Central memory CD8-positive, alpha-beta T cell (primary cell): Measurements from ENCODE around the gene IL1B.

Experiments used
- ATAC-seq: fragments of 150-1000 bp; cut with Tn5 transposase; replicated peaks from 2 replicates; pipeline ENCODE4 v1.10.0; 2022; ENCODE audit warnings: mild to moderate bottlenecking, moderate FRiP score, moderate number of reproducible peaks; ENCODE audit not compliant: poor library complexity, severe bottlenecking; ENCODE audit errors: extremely low read depth
- DNase-seq, 2 donors: peaks; one replicate each; pipeline ENCODE4 v3.0.0; 2021; ENCODE audit warnings: low spot score in 2 of 2
- H3K27ac Mint-ChIP-seq: one replicate; pipeline ENCODE4 v1.8.0; 2022; ENCODE audit warnings: low read depth, mild to moderate bottlenecking, moderate library complexity, mixed read lengths
- H3K27me3 Mint-ChIP-seq: one replicate; pipeline ENCODE4 v1.8.0; 2022; ENCODE audit warnings: mixed read lengths
- H3K36me3 Mint-ChIP-seq: one replicate; pipeline ENCODE4 v1.8.0; 2022; ENCODE audit warnings: mild to moderate bottlenecking, moderate library complexity, mixed read lengths; ENCODE audit not compliant: insufficient read depth
- H3K4me1 Mint-ChIP-seq: one replicate; pipeline ENCODE4 v1.8.0; 2022; ENCODE audit warnings: mixed read lengths
- H3K4me3 Mint-ChIP-seq: one replicate; pipeline ENCODE4 v1.8.0; 2022; ENCODE audit warnings: mild to moderate bottlenecking, moderate library complexity, mixed read lengths
- H3K9me3 Mint-ChIP-seq: one replicate; pipeline ENCODE4 v1.8.0; 2022; ENCODE audit warnings: mixed read lengths

IL1B gene

DNA sequence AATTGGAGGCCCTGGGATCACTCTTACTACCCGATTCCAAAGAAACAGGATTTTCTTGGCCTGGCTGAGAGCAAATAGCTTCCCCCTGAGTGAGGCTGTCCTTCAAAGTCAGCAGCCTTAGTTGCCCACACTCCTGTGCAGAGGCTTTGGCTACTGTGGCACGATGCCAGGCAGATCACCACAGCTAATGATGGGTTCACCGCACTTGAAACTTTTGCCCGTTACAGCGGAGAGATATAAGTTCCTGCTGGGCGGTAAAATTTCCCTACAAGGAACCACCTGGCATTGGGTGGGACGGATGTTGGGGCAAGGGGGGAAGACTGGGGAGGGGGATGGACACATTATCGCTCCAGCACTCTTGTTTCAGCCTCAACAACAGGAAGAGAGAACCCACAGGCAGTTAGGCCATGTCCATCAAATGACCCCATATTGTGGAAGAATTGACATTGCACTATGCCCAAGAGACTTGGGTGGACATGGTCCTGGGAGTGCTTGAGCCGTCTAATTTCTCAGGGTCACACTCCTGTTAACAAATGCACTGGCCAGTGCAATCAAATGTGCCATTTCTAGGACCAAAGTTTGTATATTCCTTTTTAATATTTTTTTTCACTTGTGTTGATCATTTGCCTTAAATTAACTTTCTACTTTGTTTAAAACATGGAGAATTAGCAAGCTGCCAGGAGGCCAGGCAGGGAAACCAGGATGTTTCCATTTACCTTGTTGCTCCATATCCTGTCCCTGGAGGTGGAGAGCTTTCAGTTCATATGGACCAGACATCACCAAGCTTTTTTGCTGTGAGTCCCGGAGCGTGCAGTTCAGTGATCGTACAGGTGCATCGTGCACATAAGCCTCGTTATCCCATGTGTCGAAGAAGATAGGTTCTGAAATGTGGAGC, 4.4 kb downstream of the IL1B start:
- H3K27ac Mint-ChIP-seq, result no peak overlapping the region
- H3K36me3 Mint-ChIP-seq, result peaks cover 3% of the 10 kb centered on the region
- peaks cover 6% of the 10 kb centered on the region for H3K4me1 Mint-ChIP-seq
- H3K27me3 Mint-ChIP-seq, result peaks cover 18% of the 10 kb centered on the region
- no peak for DNase-seq
- no peaks in the 10 kb centered on the region for H3K9me3 Mint-ChIP-seq
- ATAC-seq, result no peak
- no peak overlapping the region for H3K4me3 Mint-ChIP-seq

- peaks cover 18% of the 10 kb centered on the region for H3K27me3 Mint-ChIP-seq
- no peaks in the 10 kb centered on the region for H3K9me3 Mint-ChIP-seq
- peaks cover 3% of the 10 kb centered on the region for H3K36me3 Mint-ChIP-seq
- peaks cover 6% of the 10 kb centered on the region for H3K4me1 Mint-ChIP-seq
- no peak overlapping the region for H3K27ac Mint-ChIP-seq
- ATAC-seq (no peak), DNase-seq (no peak)
- no peak overlapping the region for H3K4me3 Mint-ChIP-seq
Observed at GRCh38 chr2:112831513-112831845, 5.1 kb downstream of the IL1B start.

GRCh38 chr2:112830682-112831512, 5.7 kb downstream of the IL1B start:
- no peaks in the 10 kb centered on the region for H3K9me3 Mint-ChIP-seq
- H3K4me3 Mint-ChIP-seq, result no peak overlapping the region
- no peak overlapping the region for H3K27ac Mint-ChIP-seq
- H3K27me3 Mint-ChIP-seq, result peaks cover 18% of the 10 kb centered on the region
- H3K4me1 Mint-ChIP-seq, result peaks cover 6% of the 10 kb centered on the region
- DNase-seq (no peak), ATAC-seq (no peak)
- H3K36me3 Mint-ChIP-seq, result peaks cover 3% of the 10 kb centered on the region

GRCh38 chr2:112829961-112830681, 6.5 kb downstream of the IL1B start:
- DNase-seq (no peak), ATAC-seq (no peak)
- H3K27me3 Mint-ChIP-seq, result peaks cover 18% of the 10 kb centered on the region
- H3K36me3 Mint-ChIP-seq, result peaks cover 3% of the 10 kb centered on the region
- peaks cover 6% of the 10 kb centered on the region for H3K4me1 Mint-ChIP-seq
- H3K27ac Mint-ChIP-seq, result no peak overlapping the region
- no peak overlapping the region for H3K4me3 Mint-ChIP-seq
- no peaks in the 10 kb centered on the region for H3K9me3 Mint-ChIP-seq

DNA sequence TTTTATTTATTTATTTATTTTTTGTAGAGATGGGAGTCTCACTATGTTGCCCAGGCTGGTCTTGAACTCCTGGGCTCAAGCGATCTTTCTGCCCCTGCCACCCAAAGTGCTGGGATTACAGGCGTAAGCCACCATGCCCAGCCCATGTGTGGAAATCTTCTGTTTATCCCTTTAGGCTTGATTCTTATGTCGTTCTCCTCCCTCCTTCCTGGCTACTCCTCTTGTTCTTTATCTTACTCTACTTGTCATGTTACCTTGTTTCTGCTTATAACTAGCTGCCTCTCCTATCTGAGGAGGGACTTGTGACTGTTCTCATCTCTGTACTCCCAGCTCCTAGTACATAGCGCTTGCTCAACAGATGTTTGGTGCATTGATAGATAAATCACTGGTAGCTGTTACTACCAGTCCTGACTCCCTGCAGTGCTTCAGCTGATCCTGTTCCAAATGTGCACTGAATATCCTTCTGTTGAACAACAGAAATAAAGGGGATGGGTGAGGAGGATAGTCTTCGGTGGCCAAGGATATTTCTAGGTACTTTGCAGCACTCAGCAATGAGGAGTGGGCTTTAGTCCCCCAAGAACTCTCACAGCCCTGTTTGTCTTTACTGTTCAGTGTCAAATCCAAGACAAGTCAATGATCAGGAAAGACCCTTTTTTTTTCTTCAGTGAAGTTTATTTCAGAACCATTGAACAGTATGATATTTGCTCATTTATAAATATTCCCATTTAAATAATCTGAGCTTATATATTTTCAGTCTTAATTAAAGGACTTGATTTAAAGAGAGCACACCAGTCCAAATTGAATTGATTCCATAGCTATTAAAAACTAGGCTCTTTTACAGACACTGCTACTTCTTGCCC, 7.2 kb downstream of the IL1B start:
- ATAC-seq, result no peak
- no peak overlapping the region for H3K4me3 Mint-ChIP-seq
- no peak overlapping the region for H3K27ac Mint-ChIP-seq
- H3K27me3 Mint-ChIP-seq, result peaks cover 18% of the 10 kb centered on the region
- DNase-seq, result no peak
- H3K4me1 Mint-ChIP-seq, result peaks cover 6% of the 10 kb centered on the region
- peaks cover 3% of the 10 kb centered on the region for H3K36me3 Mint-ChIP-seq
- no peaks in the 10 kb centered on the region for H3K9me3 Mint-ChIP-seq

DNA sequence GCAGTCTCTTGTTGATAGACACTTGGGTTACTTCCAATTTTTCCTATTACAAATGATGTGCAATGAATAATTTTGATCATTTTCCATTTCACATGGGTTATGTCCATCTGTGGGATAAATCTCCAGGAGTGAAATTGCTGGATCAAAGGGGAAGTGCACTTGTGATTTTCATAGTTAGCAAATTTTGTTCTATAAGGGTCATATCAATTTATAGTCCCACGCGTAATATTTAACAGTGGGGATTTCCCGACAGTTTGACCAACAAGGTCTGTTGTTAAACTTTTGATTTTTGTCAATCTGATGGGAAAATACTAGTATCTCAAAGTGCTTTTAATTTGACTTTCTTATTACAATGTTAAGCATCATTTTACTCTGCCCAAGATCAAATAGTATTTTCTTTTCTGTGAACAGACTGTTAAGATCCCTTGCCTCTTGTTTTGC, 8.3 kb downstream of the IL1B start:
- Mint-ChIP-seq H3K4me3 (no peak overlapping the region), H3K36me3 (peaks cover 3% of the 10 kb centered on the region), H3K27me3 (peaks cover 18% of the 10 kb centered on the region), H3K4me1 (peaks cover 6% of the 10 kb centered on the region), H3K27ac (no peak overlapping the region), H3K9me3 (no peaks in the 10 kb centered on the region)
- ATAC-seq, result no peak
- DNase-seq, result no peak

DNA sequence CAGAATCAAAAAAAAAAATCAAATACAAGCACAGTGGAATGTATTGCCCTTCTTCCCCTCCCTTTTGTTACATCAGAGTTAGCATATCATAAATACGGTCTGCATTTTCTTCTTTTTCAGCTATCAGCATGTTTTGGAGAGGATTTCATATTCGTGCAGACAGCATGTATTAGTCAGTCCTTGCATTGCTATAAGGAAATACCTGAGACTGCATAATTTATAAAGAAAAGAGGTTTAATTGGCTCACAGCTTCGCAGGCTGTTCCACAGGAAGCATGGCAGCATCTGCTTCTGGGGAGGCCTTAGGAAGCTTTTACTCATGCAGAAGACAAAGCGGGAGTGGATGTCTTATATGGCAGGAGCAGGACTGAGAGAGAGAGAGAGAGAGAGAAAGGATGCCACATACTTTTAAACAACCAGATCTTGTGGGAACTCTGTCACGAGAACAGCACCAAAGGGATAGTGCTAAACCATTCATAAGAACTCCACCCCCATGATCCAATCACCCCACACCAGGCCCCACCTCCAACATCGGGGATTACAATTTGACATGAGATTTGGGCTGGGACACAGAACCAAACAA, 8.9 kb downstream of the IL1B start:
- no peak overlapping the region for H3K4me3 Mint-ChIP-seq
- H3K36me3 Mint-ChIP-seq, result peaks cover 3% of the 10 kb centered on the region
- no peak overlapping the region for H3K27ac Mint-ChIP-seq
- H3K4me1 Mint-ChIP-seq, result peaks cover 7% of the 10 kb centered on the region
- DNase-seq (no peak), ATAC-seq (no peak)
- H3K27me3 Mint-ChIP-seq, result peaks cover 18% of the 10 kb centered on the region
- H3K9me3 Mint-ChIP-seq, result no peaks in the 10 kb centered on the region

- Mint-ChIP-seq H3K27me3 (peaks cover 18% of the 10 kb centered on the region), H3K36me3 (peaks cover 3% of the 10 kb centered on the region), H3K4me3 (no peak overlapping the region), H3K9me3 (no peaks in the 10 kb centered on the region), H3K4me1 (peaks cover 14% of the 10 kb centered on the region), H3K27ac (no peak overlapping the region)
- no peak for ATAC-seq
- DNase-seq, result no peak
Observed at GRCh38 chr2:112827009-112827408, 9.6 kb downstream of the IL1B start.

GRCh38 chr2:112825706-112826105, 10.9 kb downstream of the IL1B start:
- no peak for DNase-seq
- peaks cover 3% of the 10 kb centered on the region for H3K36me3 Mint-ChIP-seq
- ATAC-seq, result no peak
- H3K4me1 Mint-ChIP-seq, result peaks cover 16% of the 10 kb centered on the region
- H3K27me3 Mint-ChIP-seq, result peaks cover 10% of the 10 kb centered on the region
- no peak overlapping the region for H3K27ac Mint-ChIP-seq
- H3K4me3 Mint-ChIP-seq, result no peak overlapping the region
- H3K9me3 Mint-ChIP-seq, result no peaks in the 10 kb centered on the region

DNA sequence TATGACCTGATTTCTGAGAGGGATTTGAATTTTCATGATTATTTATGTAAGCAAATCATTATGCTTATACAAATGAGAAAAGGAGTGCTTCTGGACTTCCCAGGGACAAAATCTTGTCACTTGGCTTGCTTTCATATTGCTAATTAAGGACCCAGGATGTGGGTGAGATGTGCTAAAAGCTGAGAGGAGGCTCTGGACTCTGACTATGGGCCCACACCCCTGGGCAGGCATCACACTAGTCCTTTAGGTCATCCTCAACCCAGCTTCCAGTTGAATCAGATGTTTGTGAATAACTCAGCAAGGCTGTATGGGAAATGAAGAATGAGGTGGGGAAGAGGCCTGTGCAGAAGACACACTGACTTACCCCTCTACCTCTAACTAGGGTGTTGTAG, 11.9 kb downstream of the IL1B start:
- DNase-seq (no peak), ATAC-seq (no peak)
- Mint-ChIP-seq H3K27ac (no peak overlapping the region), H3K4me3 (no peak overlapping the region), H3K36me3 (no peaks in the 10 kb centered on the region), H3K27me3 (peaks cover 10% of the 10 kb centered on the region), H3K9me3 (no peaks in the 10 kb centered on the region), H3K4me1 (peaks cover 16% of the 10 kb centered on the region)

GRCh38 chr2:112821682-112822081, 14.9 kb downstream of the IL1B start:
- Mint-ChIP-seq H3K27me3 (no peaks in the 10 kb centered on the region), H3K4me1 (peaks cover 16% of the 10 kb centered on the region), H3K4me3 (no peak overlapping the region), H3K27ac (no peak overlapping the region), H3K36me3 (no peaks in the 10 kb centered on the region), H3K9me3 (no peaks in the 10 kb centered on the region)
- ATAC-seq (peak; percentile 82), DNase-seq (no peak)
